H9 (cell line): ENCODE data around the gene CAMTA1. TPM values are rescaled to one million over a fixed set of nuclear protein-coding genes. Genes with fewer than 3 reads are reported as not detected.

Experiments used
- DNase-seq: peaks from one replicate; pipeline ENCODE4 v3.0.0-alpha.2; 2017
- H2AFZ ChIP-seq: one replicate; pipeline ENCODE4 v1.6.1; 2013; ENCODE audit warnings: mild to moderate bottlenecking, low read length, control low read depth, moderate library complexity
- H2AK5ac ChIP-seq: 2 replicates; pipeline ENCODE4 v1.6.1; 2013; ENCODE audit warnings: low read length, control low read depth, mixed read lengths; ENCODE audit not compliant: insufficient read length
- H2BK120ac ChIP-seq: one replicate; pipeline ENCODE4 v1.6.1; 2013; ENCODE audit warnings: low read depth, mild to moderate bottlenecking, low read length, control low read depth, inconsistent platforms; ENCODE audit not compliant: poor library complexity, severe bottlenecking
- H2BK12ac ChIP-seq: 2 replicates; pipeline ENCODE4 v1.6.1; 2013; ENCODE audit warnings: low read length, control low read depth, mixed read lengths, low read depth; ENCODE audit not compliant: insufficient read length
- H2BK15ac ChIP-seq: 2 replicates; pipeline ENCODE4 v1.6.1; 2013; ENCODE audit warnings: low read depth, low read length, control low read depth
- H2BK20ac ChIP-seq: one replicate; pipeline ENCODE4 v1.6.1; 2013; ENCODE audit warnings: low read depth, mild to moderate bottlenecking, low read length, control low read depth, inconsistent platforms; ENCODE audit not compliant: poor library complexity, severe bottlenecking
- H2BK5ac ChIP-seq: 2 replicates; pipeline ENCODE4 v1.6.1; 2013; ENCODE audit warnings: low read length, control low read depth, mixed read lengths; ENCODE audit not compliant: insufficient read length
- H3K14ac ChIP-seq: 2 replicates; pipeline ENCODE4 v1.6.1; 2013; ENCODE audit warnings: low read length, control low read depth; ENCODE audit not compliant: insufficient read depth
- H3K18ac ChIP-seq: 2 replicates; pipeline ENCODE4 v1.6.1; 2013; ENCODE audit warnings: low read depth, mild to moderate bottlenecking, mixed read lengths, low read length, control low read depth; ENCODE audit not compliant: insufficient read length
- H3K23ac ChIP-seq: 2 replicates; pipeline ENCODE4 v1.6.1; 2013; ENCODE audit warnings: low read length, control low read depth, mixed read lengths, low read depth; ENCODE audit not compliant: insufficient read length
- H3K23me2 ChIP-seq: 2 replicates; pipeline ENCODE4 v1.6.1; 2013; ENCODE audit warnings: low read depth, mild to moderate bottlenecking, mixed read lengths, low read length, control low read depth; ENCODE audit not compliant: insufficient read length, poor library complexity, severe bottlenecking
- H3K27ac ChIP-seq: 2 replicates; pipeline ENCODE4 v1.5.1; 2013; ENCODE audit warnings: low read length, control low read depth, mixed read lengths, low read depth; ENCODE audit not compliant: insufficient read length
- H3K27me3 ChIP-seq: 2 replicates; pipeline ENCODE4 v1.6.1; 2013; ENCODE audit warnings: low read length, control low read depth, inconsistent platforms; ENCODE audit not compliant: insufficient read depth
- H3K4ac ChIP-seq: 2 replicates; pipeline ENCODE4 v1.6.1; 2013; ENCODE audit warnings: low read depth, mild to moderate bottlenecking, control low read depth, inconsistent platforms, low read length, moderate library complexity
- H3K4me1 ChIP-seq: 2 replicates; pipeline ENCODE4 v1.6.1; 2013; ENCODE audit warnings: low read length, control low read depth, inconsistent platforms; ENCODE audit not compliant: insufficient read depth
- H3K4me2 ChIP-seq: 2 replicates; pipeline ENCODE4 v1.6.1; 2013; ENCODE audit warnings: low read length, control low read depth, mixed read lengths; ENCODE audit not compliant: insufficient read length, insufficient read depth
- H3K56ac ChIP-seq: 2 replicates; pipeline ENCODE4 v1.6.1; 2013; ENCODE audit warnings: low read depth, mild to moderate bottlenecking, mixed read lengths, low read length, control low read depth; ENCODE audit not compliant: insufficient read length
- H3K79me1 ChIP-seq: 2 replicates; pipeline ENCODE4 v1.6.1; 2013; ENCODE audit warnings: low read depth, mild to moderate bottlenecking, moderate library complexity, low read length, control low read depth, inconsistent platforms; ENCODE audit not compliant: insufficient read depth, poor library complexity, severe bottlenecking
- H3K79me2 ChIP-seq: 2 replicates; pipeline ENCODE4 v1.6.1; 2013; ENCODE audit warnings: low read length, control low read depth, inconsistent platforms; ENCODE audit not compliant: insufficient read depth
- H3K9ac ChIP-seq: 2 replicates; pipeline ENCODE4 v1.6.1; 2013; ENCODE audit warnings: low read length, control low read depth, mixed read lengths; ENCODE audit not compliant: insufficient read length; ENCODE audit errors: extremely low read depth
- H3K9me3 ChIP-seq: one replicate; pipeline ENCODE4 v1.6.1; 2013; ENCODE audit warnings: low read depth, low read length, inconsistent platforms; ENCODE audit not compliant: control insufficient read depth
- H3T11ph ChIP-seq: one replicate; pipeline ENCODE4 v1.6.1; 2013; ENCODE audit warnings: mild to moderate bottlenecking, low read length, control low read depth, inconsistent platforms
- H4K20me1 ChIP-seq: one replicate; pipeline ENCODE4 v1.6.1; 2013; ENCODE audit not compliant: control insufficient read depth, insufficient read length, insufficient read depth
- H4K5ac ChIP-seq: 2 replicates; pipeline ENCODE4 v1.6.1; 2013; ENCODE audit warnings: low read depth, mild to moderate bottlenecking, mixed read lengths, low read length, control low read depth; ENCODE audit not compliant: insufficient read length
- H4K8ac ChIP-seq: replicated peaks from 2 replicates; pipeline ENCODE4 v1.6.1; 2013; ENCODE audit warnings: low read length, control low read depth, mixed read lengths, low read depth; ENCODE audit not compliant: insufficient read length
- H4K91ac ChIP-seq: 2 replicates; pipeline ENCODE4 v1.6.1; 2013; ENCODE audit warnings: low read depth, mild to moderate bottlenecking, moderate library complexity, mixed read lengths, low read length, control low read depth; ENCODE audit not compliant: insufficient read length
- H3K27ac Mint-ChIP-seq, 3 experiments: 2 replicates in 2 of 3; 3 replicates in 1 of 3; pipeline ENCODE4 v1.8.0; 2020 to 2021; ENCODE audit warnings: mixed read lengths in 3 of 3, mild to moderate bottlenecking in 1 of 3, moderate library complexity in 1 of 3
- H3K27me3 Mint-ChIP-seq: 2 replicates; pipeline ENCODE4 v1.8.0; 2021; ENCODE audit warnings: low read depth, mild to moderate bottlenecking, moderate library complexity, mixed read lengths
- H3K36me3 Mint-ChIP-seq, 3 experiments: 2 replicates in 2 of 3; 3 replicates in 1 of 3; pipeline ENCODE4 v1.8.0; 2020 to 2021; ENCODE audit warnings: low read depth in 3 of 3, mixed read lengths in 3 of 3; ENCODE audit not compliant: insufficient read depth in 1 of 3
- H3K4me1 Mint-ChIP-seq, 2 experiments: 2 replicates each; pipeline ENCODE4 v1.8.0; 2020; ENCODE audit warnings: mixed read lengths in 2 of 2
- H3K4me3 Mint-ChIP-seq, 2 experiments: 2 replicates in 1 of 2; 3 replicates in 1 of 2; pipeline ENCODE4 v1.8.0; 2020 to 2021; ENCODE audit warnings: mild to moderate bottlenecking in 2 of 2, mixed read lengths in 2 of 2, moderate library complexity in 1 of 2
- H3K9me3 Mint-ChIP-seq, 2 experiments: 2 replicates in 1 of 2; 3 replicates in 1 of 2; pipeline ENCODE4 v1.8.0; 2020; ENCODE audit warnings: mild to moderate bottlenecking in 2 of 2, mixed read lengths in 2 of 2, moderate library complexity in 1 of 2
- CTCF ChIP-seq: fragments of 200-600 bp; sonication (generic); conservative IDR thresholded peaks from 3 replicates; pipeline ENCODE4 v1.8.0; 2021; ENCODE audit warnings: antibody characterized with exemption, mild to moderate bottlenecking
- WGBS: extraction: QIAGEN DNeasy Blood & Tissue Kit; methylation state at CpG from one replicate; pipeline ENCODE4 v1.1.7; 2013; ENCODE audit warnings: missing lambda C conversion rate, low lambda C conversion rate, mixed read lengths; ENCODE audit not compliant: insufficient read length; ENCODE audit errors: extremely low coverage; 5-methylcytosine and 5-hydroxymethylcytosine counted together
- total RNA-seq: library from RNA; stranded (reverse); gene quantifications from 2 replicates; pipeline ENCODE4 v1.2.1, GENCODE V29; 2021

The CAMTA1 gene
- total RNA-seq, 1 experiment from 2014 or later, result 115 TPM

- H3K79me1 ChIP-seq, result peaks cover 3% of the 10 kb centered on the region
- no peak overlapping the region for H2AFZ ChIP-seq
- no peak overlapping the region for H3K27ac ChIP-seq
- peaks cover 2% of the 10 kb centered on the region; the same call in 1 of the 2 replicates for H3K79me2 ChIP-seq
- H3K27me3 ChIP-seq, result no peaks in the 10 kb centered on the region
- H3K9ac ChIP-seq, result no peak overlapping the region
- no peak overlapping the region for H4K8ac ChIP-seq
- no peak overlapping the region for H2BK12ac ChIP-seq
- H3K18ac ChIP-seq, result no peak overlapping the region
- no peak overlapping the region for H3K4ac ChIP-seq
- no CpG with 5 or more reads among the region's 6 CpGs for WGBS
- no peak overlapping the region for H2AK5ac ChIP-seq
- peak overlapping the region in 1 of 3 experiments; percentile 3; a peak in 2 of 7 replicates for H3K27ac Mint-ChIP-seq
- no peak overlapping the region for H2BK120ac ChIP-seq
- H3K9me3 Mint-ChIP-seq, result no peaks in the 10 kb centered on the region
- no peaks in the 10 kb centered on the region for H3K23me2 ChIP-seq
- 0 out of 2 replicates have a peak, but pooled peaks cover 2% of the 10 kb centered on the region for H3K4me1 ChIP-seq
- H3K4me3 Mint-ChIP-seq, result no peak overlapping the region
- no peak for DNase-seq
- H2BK20ac ChIP-seq, result no peak overlapping the region
- H3K56ac ChIP-seq, result no peak overlapping the region
- H3K14ac ChIP-seq, result no peak overlapping the region
- no peak overlapping the region for H3K4me2 ChIP-seq
- no peak overlapping the region for H2BK15ac ChIP-seq
- H4K20me1 ChIP-seq, result no peaks in the 10 kb centered on the region
- 0 out of 7 replicates have a peak, but pooled peaks cover 0 to 5% (median 0%) of the 10 kb centered on the region in 3 experiments for H3K36me3 Mint-ChIP-seq
- no peak overlapping the region for H2BK5ac ChIP-seq
- H3K23ac ChIP-seq, result no peak overlapping the region
- no peak overlapping the region for H4K91ac ChIP-seq
- H4K5ac ChIP-seq, result no peak overlapping the region
- no peak overlapping the region for H3T11ph ChIP-seq
- no peak for TF ChIP-seq CTCF
- H3K27me3 Mint-ChIP-seq, result no peaks in the 10 kb centered on the region
- no peaks in the 10 kb centered on the region for H3K9me3 ChIP-seq
- H3K4me1 Mint-ChIP-seq, result peaks cover 17 to 20% of the 10 kb centered on the region in 2 experiments
Observed at GRCh38 chr1:6819246-6820040, 34.2 kb downstream of the CAMTA1 start.
